A549 (cell line): Measurements from ENCODE around the gene COL4A6. TPM values are rescaled to one million over a fixed set of nuclear protein-coding genes. Genes with fewer than 3 reads are reported as not detected.
A peak's percentile ranks its signal among the peaks of the same experiment; 100 is the strongest.

Source experiments
- ATAC-seq, 2 experiments: fragments of 200-7000 bp in 1 of 2; fragments of >200 bp in 1 of 2; cut with Nextera tagmentation in 1 of 2; cut with Tn5 transposase in 1 of 2; 3 replicates each; pipeline versions ENCODE4 v1.8.0 to v1.9.1; 2018 to 2020; ENCODE audit warnings: mild to moderate bottlenecking in 1 of 2, moderate library complexity in 1 of 2
- CTCF ChIA-PET: fragments of 300-600 bp; sonication (Branson Sonifier 250); formaldehyde crosslinking; extraction: SDS; loops from one replicate; lab custom pipeline; 2021; ENCODE audit warnings: antibody characterized with exemption, inconsistent platforms; lab: Yijun Ruan, JAX
- POLR2A ChIA-PET: fragments of 350-600 bp; formaldehyde crosslinking; extraction: SDS; loops from one replicate; lab custom pipeline; 2021; ENCODE audit warnings: antibody characterized with exemption, inconsistent platforms; lab: Yijun Ruan, JAX
- DNase-seq, 2 experiments: peaks; one replicate each; pipeline versions ENCODE4 v3.0.0 to v3.0.0-alpha.2; 2011 to 2016; ENCODE audit warnings: low read depth in 1 of 2, low spot score in 1 of 2
- FAIRE-seq: peaks from 2 replicates; lab custom pipeline; 2011; peaks lifted over from hg19 to GRCh38; lab: Jason Lieb, UNC
- H3K27ac ChIP-seq, 2 experiments: fragments of >200 bp; sonication (Bioruptor Twin); formaldehyde crosslinking; 3 replicates each; pipeline ENCODE4 v1.5.1; 2016 to 2017
- H3K4me1 ChIP-seq: fragments of >200 bp; sonication (Bioruptor Twin); formaldehyde crosslinking; 3 replicates; pipeline ENCODE4 v1.6.1; 2016
- H3K4me2 ChIP-seq: fragments of >200 bp; sonication (Bioruptor Twin); formaldehyde crosslinking; 3 replicates; pipeline ENCODE4 v1.6.1; 2016
- H3K4me3 ChIP-seq: fragments of >200 bp; sonication (Bioruptor Twin); formaldehyde crosslinking; 3 replicates; pipeline ENCODE4 v1.5.1; 2016
- H3K9me3 ChIP-seq: fragments of >200 bp; sonication (Bioruptor Twin); formaldehyde crosslinking; 3 replicates; pipeline ENCODE4 v1.6.1; 2016
- CBX2 ChIP-seq: fragments of 200-600 bp; sonication (generic); IDR thresholded peaks from 2 replicates; pipeline ENCODE4 v1.6.1; 2016; ENCODE audit warnings: low read depth, mild to moderate bottlenecking, borderline replicate concordance
- CEBPB ChIP-seq, 2 experiments: fragments of >200 bp in 1 of 2; sonication (Bioruptor Twin) in 1 of 2; formaldehyde crosslinking in 1 of 2; IDR thresholded peaks; 2 replicates each; pipeline ENCODE4 v1.6.1; 2012 to 2016
- EHF ChIP-seq: fragments of 250-450 bp; sonication (Bioruptor Pico); IDR thresholded peaks from 2 replicates; pipeline ENCODE4 v1.5.0; 2020; ENCODE audit warnings: mild to moderate bottlenecking
- EP300 ChIP-seq, 2 experiments: fragments of >200 bp; sonication (Bioruptor Twin); formaldehyde crosslinking; IDR thresholded peaks; 2 replicates in 1 of 2; 3 replicates in 1 of 2; pipeline ENCODE4 v1.6.1; 2016 to 2017
- ESRRA ChIP-seq: fragments of 150-350 bp; IDR thresholded peaks from 2 replicates; pipeline ENCODE4 v1.6.1; 2014; ENCODE audit warnings: mild to moderate bottlenecking, low read length, borderline replicate concordance
- FOSB ChIP-seq: fragments of 250-450 bp; sonication (Bioruptor Pico); IDR thresholded peaks from 2 replicates; pipeline ENCODE4 v1.5.0; 2020; ENCODE audit warnings: mild to moderate bottlenecking, moderate library complexity
- FOSL2 ChIP-seq, 2 experiments: fragments of 450-650 bp in 1 of 2; fragments of >200 bp in 1 of 2; sonication (Bioruptor Twin) in 1 of 2; formaldehyde crosslinking; IDR thresholded peaks; 2 replicates each; pipeline versions ENCODE4 v1.5.0 to v1.6.1; 2016 to 2020; ENCODE audit warnings: mild to moderate bottlenecking in 1 of 2, moderate library complexity in 1 of 2
- FOXS1 ChIP-seq: fragments of 250-450 bp; sonication (Bioruptor Pico); IDR thresholded peaks from 2 replicates; pipeline ENCODE4 v1.5.0; 2020; ENCODE audit warnings: mild to moderate bottlenecking, moderate library complexity
- GATA3 ChIP-seq: IDR thresholded peaks from 2 replicates; pipeline ENCODE4 v1.6.1; 2012; ENCODE audit warnings: borderline replicate concordance
- HDAC2 ChIP-seq: fragments of 200-600 bp; sonication (generic); IDR thresholded peaks from 2 replicates; pipeline ENCODE4 v1.6.1; 2016
- HOXB13 ChIP-seq: fragments of 250-450 bp; sonication (Bioruptor Pico); IDR thresholded peaks from 2 replicates; pipeline ENCODE4 v1.5.0; 2020; ENCODE audit warnings: low read depth, mild to moderate bottlenecking, moderate library complexity
- JUN ChIP-seq, 2 experiments: fragments of >200 bp; sonication (Bioruptor Twin); formaldehyde crosslinking; IDR thresholded peaks; 2 replicates in 1 of 2; 3 replicates in 1 of 2; pipeline ENCODE4 v1.6.1; 2016 to 2017
- KDM1A ChIP-seq: fragments of 200-600 bp; sonication (generic); IDR thresholded peaks from 2 replicates; pipeline ENCODE4 v1.6.1; 2016; ENCODE audit warnings: low read depth, mild to moderate bottlenecking
- MAFK ChIP-seq: fragments of 450-650 bp; IDR thresholded peaks from 2 replicates; pipeline ENCODE4 v1.6.1; 2014; ENCODE audit not compliant: partially characterized antibody
- MAZ ChIP-seq: fragments of 150-350 bp; IDR thresholded peaks from 2 replicates; pipeline ENCODE4 v1.6.1; 2014; ENCODE audit warnings: antibody characterized with exemption, low read depth, low read length, borderline replicate concordance
- MYC ChIP-seq: IDR thresholded peaks from 2 replicates; pipeline ENCODE4 v1.6.1; 2012; ENCODE audit warnings: mild to moderate bottlenecking, inconsistent platforms, low read length, improper control_type of control experiment, borderline replicate concordance
- RAD21 ChIP-seq, 2 experiments: fragments of >200 bp in 1 of 2; sonication (Bioruptor Twin) in 1 of 2; formaldehyde crosslinking in 1 of 2; IDR thresholded peaks in 1 of 2; conservative IDR thresholded peaks in 1 of 2; 2 replicates in 1 of 2; 3 replicates in 1 of 2; pipeline ENCODE4 v1.6.1; 2012 to 2018; ENCODE audit warnings: inconsistent platforms in 1 of 2
- RFX5 ChIP-seq: fragments of 450-650 bp; IDR thresholded peaks from 2 replicates; pipeline ENCODE4 v1.7.1; 2014; ENCODE audit warnings: antibody characterized with exemption, mild to moderate bottlenecking, moderate library complexity
- RNF2 ChIP-seq: fragments of 200-600 bp; sonication (generic); IDR thresholded peaks from 2 replicates; pipeline ENCODE4 v1.6.1; 2016; ENCODE audit warnings: low read depth, mild to moderate bottlenecking, antibody characterized with exemption, moderate library complexity, borderline replicate concordance
- SREBF2 ChIP-seq: fragments of 450-650 bp; IDR thresholded peaks from 2 replicates; pipeline ENCODE4 v1.6.1; 2014; ENCODE audit warnings: mild to moderate bottlenecking, moderate library complexity
- TP53 ChIP-seq: fragments of 250-450 bp; sonication (Bioruptor Pico); IDR thresholded peaks from 2 replicates; pipeline ENCODE4 v1.5.0; 2021; ENCODE audit warnings: mild to moderate bottlenecking, moderate library complexity
- ZC3H11A ChIP-seq: fragments of 450-650 bp; IDR thresholded peaks from 2 replicates; pipeline ENCODE4 v1.6.1; 2014; ENCODE audit warnings: antibody characterized with exemption, mild to moderate bottlenecking
- ZFP36 ChIP-seq: fragments of 450-650 bp; IDR thresholded peaks from 2 replicates; pipeline ENCODE4 v1.6.1; 2014; ENCODE audit warnings: borderline replicate concordance; ENCODE audit not compliant: partially characterized antibody
- ZSCAN20 ChIP-seq: fragments of 250-450 bp; sonication (Bioruptor Pico); IDR thresholded peaks from 2 replicates; pipeline ENCODE4 v1.8.0; 2022; ENCODE audit warnings: mild to moderate bottlenecking, moderate library complexity
- WGBS: methylation state at CpG from one replicate; pipeline ENCODE4 v1.1.6; 2017; ENCODE audit errors: missing lambda C conversion rate; 5-methylcytosine and 5-hydroxymethylcytosine counted together
- polyA plus RNA-seq, 4 experiments: library from polyadenylated mRNA; depleted of rRNA in 3 of 4; stranded (reverse); fragments of >200 nt; fragmentation: RNase III in 1 of 4; extraction: RNeasy Plus Mini Kit Qiagen cat#74134 plus additional on column Dnase treatment in 1 of 4; gene quantifications; 2 replicates in 3 of 4; 3 replicates in 1 of 4; pipeline ENCODE4 v1.2.3, GENCODE V29; 2011 to 2017
- TF ChIP-seq, protein P1 (sequence below): IDR thresholded peaks from 2 replicates; pipeline ENCODE4 v1.6.1; 2012
- TF ChIP-seq, protein P2 (sequence below): IDR thresholded peaks from 2 replicates; pipeline ENCODE4 v1.6.1; 2012; ENCODE audit warnings: low read depth, borderline replicate concordance
- TF ChIP-seq, protein P3 (sequence below): fragments of >200 bp; sonication (Bioruptor Twin); formaldehyde crosslinking; IDR thresholded peaks from 2 replicates; pipeline ENCODE4 v1.6.1; 2016
- TF ChIP-seq, protein P4 (sequence below): fragments of >200 bp; sonication (Bioruptor Twin); formaldehyde crosslinking; IDR thresholded peaks from 3 replicates; pipeline ENCODE4 v1.6.1; 2016

Gene COL4A6
- polyA plus RNA-seq, 2 of the 4 experiments (the other 2 are of a cell fraction) = 13.0 to 19.8 TPM

DNA sequence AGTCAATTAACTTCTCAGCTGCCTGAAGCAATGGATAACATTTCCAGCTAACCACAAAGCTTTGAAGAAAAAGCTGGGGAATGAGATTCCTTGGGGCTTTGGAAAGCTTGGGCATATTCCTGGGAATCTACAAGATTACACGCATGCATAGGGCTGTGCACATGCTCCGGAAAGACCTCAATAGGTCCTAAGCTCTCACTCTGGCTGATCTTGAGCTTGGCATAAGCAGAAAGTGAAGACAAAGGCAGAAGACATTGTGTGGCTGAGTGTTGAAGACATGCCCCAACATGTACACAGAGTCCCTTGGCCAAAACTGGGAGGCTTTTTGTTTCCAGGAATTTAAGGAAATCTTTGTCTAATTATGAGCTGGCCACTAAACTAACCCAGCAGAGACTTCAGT, 315.5 kb downstream of the COL4A6 start:
- H3K4me2 ChIP-seq = no peak overlapping the region
- H3K27ac ChIP-seq = peak overlapping the region; percentile 27 to 46; a peak in 4 of 6 replicates
- ATAC-seq (no peak), DNase-seq (no peak), FAIRE-seq (no peak)
- no peaks in the 10 kb centered on the region for H3K9me3 ChIP-seq
- no peak overlapping the region for H3K4me3 ChIP-seq
- POLR2A ChIA-PET = no interaction called here
- TF ChIP-seq KDM1A = no peak
- whole genome bisulfite sequencing = 94% methylated on average over 2 of the region's 2 CpGs
- CTCF ChIA-PET = interaction anchor here (0.6 to 1.1 kb wide), 2 partner anchors 438 to 1353 kb away, joined by 3 read pairs; no protein-coding TSS in a partner anchor
- no peaks in the 10 kb centered on the region for H3K4me1 ChIP-seq

DNA sequence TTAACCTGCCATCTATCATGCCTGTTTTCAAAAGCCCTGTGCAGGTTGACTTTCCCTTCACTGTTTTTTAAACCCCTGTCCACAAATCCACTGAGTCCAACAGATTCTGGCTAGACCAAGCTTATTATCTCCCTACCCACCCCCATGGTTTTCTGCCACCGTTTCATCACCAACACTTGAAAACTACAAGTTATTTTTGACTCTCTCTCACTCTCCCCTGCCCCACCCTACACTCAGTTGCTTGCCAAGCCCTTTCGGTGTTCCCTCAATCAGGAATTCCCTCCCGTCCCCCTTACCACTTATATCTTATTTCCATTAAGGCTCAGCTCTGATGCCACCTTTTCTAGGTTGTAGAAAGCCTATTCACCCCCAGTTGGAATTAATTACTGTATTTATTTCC, 316.9 kb downstream of the COL4A6 start:
- no peak for DNase-seq
- no peak overlapping the region for H3K27ac ChIP-seq
- no peaks in the 10 kb centered on the region for H3K4me1 ChIP-seq
- no peaks in the 10 kb centered on the region for H3K9me3 ChIP-seq
- POLR2A ChIA-PET = no interaction called here
- 69% methylated on average over 3 of the region's 3 CpGs for WGBS
- no peak for TF ChIP-seq EP300 (IDR thresholded peaks at IDR 0.05)
- TF ChIP-seq SREBF2 = no peak
- no peak for TF ChIP-seq ZC3H11A
- no peak for TF ChIP-seq RNF2
- TF ChIP-seq MAZ = no peak
- TF ChIP-seq HDAC2 = no peak
- TF ChIP-seq ZFP36 = no peak
- no peak for TF ChIP-seq JUN (IDR thresholded peaks at IDR 0.05)
- TF ChIP-seq, protein P1, sequence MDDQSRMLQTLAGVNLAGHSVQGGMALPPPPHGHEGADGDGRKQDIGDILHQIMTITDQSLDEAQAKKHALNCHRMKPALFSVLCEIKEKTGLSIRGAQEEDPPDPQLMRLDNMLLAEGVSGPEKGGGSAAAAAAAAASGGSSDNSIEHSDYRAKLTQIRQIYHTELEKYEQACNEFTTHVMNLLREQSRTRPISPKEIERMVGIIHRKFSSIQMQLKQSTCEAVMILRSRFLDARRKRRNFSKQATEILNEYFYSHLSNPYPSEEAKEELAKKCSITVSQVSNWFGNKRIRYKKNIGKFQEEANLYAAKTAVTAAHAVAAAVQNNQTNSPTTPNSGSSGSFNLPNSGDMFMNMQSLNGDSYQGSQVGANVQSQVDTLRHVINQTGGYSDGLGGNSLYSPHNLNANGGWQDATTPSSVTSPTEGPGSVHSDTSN = no peak
- TF ChIP-seq, protein P2, sequence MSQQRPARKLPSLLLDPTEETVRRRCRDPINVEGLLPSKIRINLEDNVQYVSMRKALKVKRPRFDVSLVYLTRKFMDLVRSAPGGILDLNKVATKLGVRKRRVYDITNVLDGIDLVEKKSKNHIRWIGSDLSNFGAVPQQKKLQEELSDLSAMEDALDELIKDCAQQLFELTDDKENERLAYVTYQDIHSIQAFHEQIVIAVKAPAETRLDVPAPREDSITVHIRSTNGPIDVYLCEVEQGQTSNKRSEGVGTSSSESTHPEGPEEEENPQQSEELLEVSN = no peak
- TF ChIP-seq HOXB13 (CRISPR knock-in tag) = no peak
- no peak for TF ChIP-seq ZSCAN20 (CRISPR knock-in tag)
- no peak for TF ChIP-seq FOSB
- no peak for TF ChIP-seq FOXS1 (CRISPR knock-in tag)
- no peak for TF ChIP-seq TP53 (CRISPR knock-in tag)
- TF ChIP-seq RFX5 = no peak
- no peak overlapping the region for H3K4me3 ChIP-seq
- H3K4me2 ChIP-seq = no peak overlapping the region
- ATAC-seq = no peak
- CTCF ChIA-PET = no interaction called here
- FAIRE-seq = no peak

DNA sequence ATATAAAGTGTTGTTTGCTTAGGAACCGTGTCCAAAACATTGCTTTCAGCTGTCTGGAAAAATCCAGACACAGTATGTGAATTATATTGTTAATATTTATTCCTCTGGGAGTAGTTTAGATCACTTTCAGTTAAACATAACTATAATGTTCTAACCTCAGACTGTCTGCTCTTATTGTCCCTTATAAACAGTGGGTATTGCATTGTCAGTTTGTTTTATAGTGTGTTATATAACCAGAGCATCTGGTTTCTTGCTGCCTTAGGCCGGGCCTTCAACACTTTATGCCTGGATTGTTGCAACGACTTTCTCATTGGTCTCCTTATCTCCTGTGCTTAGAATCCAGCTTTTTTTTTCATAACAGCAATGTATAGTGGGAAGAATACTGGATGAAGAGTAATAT, 320.2 kb downstream of the COL4A6 start:
- no peak for FAIRE-seq
- no peak overlapping the region for H3K4me3 ChIP-seq
- TF ChIP-seq FOSB (no peak), EHF (no peak), ESRRA (no peak), GATA3 (no peak), HOXB13 (CRISPR knock-in tag) (no peak), ZFP36 (no peak), CBX2 (no peak), RAD21 (conservative IDR thresholded peaks at IDR 0.05 in 1 of 2, IDR thresholded peaks at IDR 0.05 in 1 of 2) (no peak), MAFK (no peak), SREBF2 (no peak), ZSCAN20 (CRISPR knock-in tag) (no peak), CEBPB (IDR thresholded peaks at IDR 0.05) (no peak), FOSL2 (IDR thresholded peaks at IDR 0.05) (no peak), FOSL2 (CRISPR knock-in tag; IDR thresholded peaks at IDR 0.05) (no peak), MYC (no peak), ZC3H11A (no peak)
- TF ChIP-seq, protein P3, sequence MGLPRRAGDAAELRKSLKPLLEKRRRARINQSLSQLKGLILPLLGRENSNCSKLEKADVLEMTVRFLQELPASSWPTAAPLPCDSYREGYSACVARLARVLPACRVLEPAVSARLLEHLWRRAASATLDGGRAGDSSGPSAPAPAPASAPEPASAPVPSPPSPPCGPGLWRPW = no peak
- TF ChIP-seq, protein P4, sequence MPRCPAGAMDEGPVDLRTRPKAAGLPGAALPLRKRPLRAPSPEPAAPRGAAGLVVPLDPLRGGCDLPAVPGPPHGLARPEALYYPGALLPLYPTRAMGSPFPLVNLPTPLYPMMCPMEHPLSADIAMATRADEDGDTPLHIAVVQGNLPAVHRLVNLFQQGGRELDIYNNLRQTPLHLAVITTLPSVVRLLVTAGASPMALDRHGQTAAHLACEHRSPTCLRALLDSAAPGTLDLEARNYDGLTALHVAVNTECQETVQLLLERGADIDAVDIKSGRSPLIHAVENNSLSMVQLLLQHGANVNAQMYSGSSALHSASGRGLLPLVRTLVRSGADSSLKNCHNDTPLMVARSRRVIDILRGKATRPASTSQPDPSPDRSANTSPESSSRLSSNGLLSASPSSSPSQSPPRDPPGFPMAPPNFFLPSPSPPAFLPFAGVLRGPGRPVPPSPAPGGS = no peak
- TF ChIP-seq, protein P2 = no peak
- TF ChIP-seq, all 56 proteins: peak for 0
- POLR2A ChIA-PET = no interaction called here
- no peak overlapping the region for H3K4me2 ChIP-seq
- whole genome bisulfite sequencing = 61% methylated on average over 3 of the region's 3 CpGs
- CTCF ChIA-PET = no interaction called here
- ATAC-seq (no peak), DNase-seq (no peak)
- no peak overlapping the region for H3K27ac ChIP-seq
- no peaks in the 10 kb centered on the region for H3K4me1 ChIP-seq
- H3K9me3 ChIP-seq = no peaks in the 10 kb centered on the region
